GM21723 (cell line): Measurements from ENCODE around the gene FAM24A.
A peak's percentile ranks its signal among the peaks of the same experiment; 100 is the strongest.
"Not testable (repeated sequence)": the region's sequence is repeated elsewhere in the genome, so short reads cannot be mapped to it uniquely, and the experiment has no call there.

ENCODE experiments used
- ATAC-seq: cut with Tn5 transposase; IDR thresholded peaks from one replicate; pipeline ENCODE4 v1.9.1; 2021; ENCODE audit warnings: mild to moderate bottlenecking, moderate library complexity; ENCODE audit not compliant: unreplicated experiment

The FAM24A gene

GRCh38 chr10:122910310-122910709, at the start of gene FAM24A:
Gene FAM24A, plus strand, starts transcription at chr10:122910610. Its CDS starts 1,025 bp downstream, at chr10:122911635.
- ATAC-seq: no peak

GRCh38 chr10:122861711-122862161, 48.7 kb upstream of the FAM24A start:
- no peak for ATAC-seq

- ATAC-seq: no peak
Observed at GRCh38 chr10:122863216-122864193, 46.9 kb upstream of the FAM24A start.

- no peak for ATAC-seq
Observed at GRCh38 chr10:122864194-122864592, 46.2 kb upstream of the FAM24A start.

GRCh38 chr10:122864901-122865300, 45.5 kb upstream of the FAM24A start:
- ATAC-seq: no peak

- not testable (repeated sequence) for ATAC-seq
Observed at GRCh38 chr10:122866757-122867482, 43.5 kb upstream of the FAM24A start.

- ATAC-seq: not testable (repeated sequence)
Observed at GRCh38 chr10:122868768-122869167, 41.6 kb upstream of the FAM24A start.

- ATAC-seq: not testable (repeated sequence)
Observed at GRCh38 chr10:122871947-122872346, 38.5 kb upstream of the FAM24A start.

- no peak for ATAC-seq
Observed at GRCh38 chr10:122875843-122876466, 34.5 kb upstream of the FAM24A start.

GRCh38 chr10:122876467-122876855, 33.9 kb upstream of the FAM24A start:
- ATAC-seq: no peak

- ATAC-seq: no peak
Observed at GRCh38 chr10:122877264-122877663, 33.1 kb upstream of the FAM24A start.

GRCh38 chr10:122878799-122879338, 31.5 kb upstream of the FAM24A start:
- ATAC-seq: peak; percentile 7

- ATAC-seq: peak; percentile 84
Observed at GRCh38 chr10:122879339-122880273, 30.8 kb upstream of the FAM24A start, which contains the start of gene FAM24B. Gene FAM24B, minus strand, starts transcription at chr10:122879581. Its CDS starts 29,066 bp downstream, at chr10:122850515.

GRCh38 chr10:122882766-122883165, 27.6 kb upstream of the FAM24A start:
- no peak for ATAC-seq

GRCh38 chr10:122884166-122884565, 26.2 kb upstream of the FAM24A start:
- ATAC-seq: no peak

GRCh38 chr10:122894261-122894944, 16.0 kb upstream of the FAM24A start:
- ATAC-seq: no peak

- not testable (repeated sequence) for ATAC-seq
Observed at GRCh38 chr10:122903861-122904260, 6.5 kb upstream of the FAM24A start.

GRCh38 chr10:122911889-122912484, 1.6 kb downstream of the FAM24A start:
- no peak for ATAC-seq

- no peak for ATAC-seq
Observed at GRCh38 chr10:122915700-122916099, 5.3 kb downstream of the FAM24A start.
